Measurements from ENCODE around the gene EDIL3. TPM values are rescaled to one million over a fixed set of nuclear protein-coding genes. Genes with fewer than 3 reads are reported as not detected.
"Not testable (repeated sequence)": the region's sequence is repeated elsewhere in the genome, so short reads cannot be mapped to it uniquely, and the experiment has no call there.

The EDIL3 gene
- total RNA-seq, 1 donor from 2014 or later = 6.8 TPM

DNA sequence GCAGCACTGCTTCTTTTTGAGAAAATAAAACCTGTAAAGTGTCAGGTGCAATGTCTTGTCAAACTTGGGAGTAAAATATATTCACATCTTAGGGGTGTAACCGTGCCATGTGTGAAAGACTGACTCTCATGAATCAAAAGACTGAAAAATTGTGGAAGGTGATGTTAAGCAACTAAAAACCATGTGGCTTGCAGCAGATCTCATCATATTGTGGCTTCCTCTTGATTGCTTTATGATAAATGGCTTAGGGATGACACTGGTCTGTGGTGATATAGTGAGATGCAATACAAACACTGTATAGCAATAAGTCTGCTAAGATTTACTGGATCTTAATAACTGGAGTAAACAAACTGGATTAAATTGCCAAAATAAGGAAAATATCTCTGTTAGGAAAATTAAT is 321.6 kb downstream of the EDIL3 start:
- no peak for DNase-seq (ENCODE audit: low spot score)

DNA sequence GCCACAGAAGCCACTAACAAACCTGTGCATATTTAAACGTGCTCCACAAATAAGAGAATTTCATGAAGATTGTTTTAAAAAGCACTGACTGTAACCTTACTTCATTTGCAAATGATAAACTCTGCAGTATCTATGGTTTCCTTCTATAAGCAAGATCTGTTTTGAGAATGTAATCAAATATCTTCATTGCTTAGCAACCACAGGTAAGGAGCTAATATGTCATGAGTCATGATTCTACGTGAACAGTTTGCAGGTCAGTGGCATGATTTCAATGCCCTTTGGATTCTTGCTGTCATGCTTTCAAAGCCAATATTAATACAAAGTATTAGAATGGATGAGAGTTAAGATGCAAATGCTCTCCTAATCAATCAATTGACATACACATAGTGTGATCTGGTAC is 325.0 kb downstream of the EDIL3 start:
- no peak for DNase-seq (ENCODE audit: low spot score)

DNA sequence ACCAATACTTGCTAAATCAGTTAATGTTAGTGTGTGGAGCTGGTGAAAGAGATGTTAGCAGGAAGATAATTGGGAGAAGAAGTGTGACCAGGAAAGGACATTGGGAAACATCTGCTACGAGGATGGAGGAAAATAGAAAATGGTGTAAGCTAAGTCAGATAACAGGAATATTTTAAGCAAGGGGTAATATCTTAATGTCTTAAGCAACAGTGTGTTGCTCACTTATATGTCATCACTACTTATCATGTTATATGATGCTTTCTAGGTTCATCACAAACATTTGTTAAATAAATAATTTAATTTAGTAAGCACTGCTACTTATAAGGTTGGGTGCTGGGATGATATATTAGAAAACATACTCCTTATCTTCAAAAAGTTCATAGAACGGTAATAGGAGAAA is 326.1 kb downstream of the EDIL3 start:
- no peak for DNase-seq (ENCODE audit: low spot score)

DNA sequence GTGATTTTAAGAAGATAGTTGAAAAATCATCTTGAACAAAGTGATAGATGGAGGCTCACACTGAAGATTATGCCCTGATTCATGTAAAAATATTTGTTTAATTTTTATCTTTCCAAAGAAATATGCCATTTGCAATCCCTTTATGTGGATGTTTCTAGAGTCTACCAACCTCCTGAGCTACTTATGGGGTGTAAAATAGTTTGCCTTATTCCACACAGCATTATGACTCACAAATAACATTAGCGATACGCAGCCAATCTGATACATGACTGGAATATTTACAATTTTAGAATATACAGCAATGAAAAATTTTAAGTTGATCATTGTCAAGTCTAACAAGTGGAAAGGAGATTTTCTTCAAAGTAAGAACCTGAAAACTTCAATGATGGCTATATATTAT is 327.5 kb downstream of the EDIL3 start:
- no peak for DNase-seq (ENCODE audit: low spot score)

DNA sequence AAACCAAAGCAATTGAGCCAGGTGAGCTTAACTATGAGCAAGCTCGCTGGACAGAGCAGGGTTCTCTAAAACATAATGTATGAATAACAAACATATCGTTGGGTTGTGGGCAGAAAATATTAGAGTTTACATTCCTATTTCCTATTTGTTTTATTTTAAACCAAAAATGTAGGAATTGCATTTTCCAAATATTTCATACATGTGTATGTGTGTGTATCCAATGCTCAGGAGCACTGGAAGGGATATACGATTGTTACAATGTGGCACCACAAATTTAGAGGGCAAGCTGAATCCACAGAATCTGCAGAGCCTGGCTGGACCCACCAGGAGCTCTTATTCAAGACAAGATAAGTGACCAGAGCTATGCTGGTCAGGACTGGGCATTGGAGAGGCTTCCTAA is 338.7 kb downstream of the EDIL3 start:
- no peak for DNase-seq (ENCODE audit: low spot score)

DNA sequence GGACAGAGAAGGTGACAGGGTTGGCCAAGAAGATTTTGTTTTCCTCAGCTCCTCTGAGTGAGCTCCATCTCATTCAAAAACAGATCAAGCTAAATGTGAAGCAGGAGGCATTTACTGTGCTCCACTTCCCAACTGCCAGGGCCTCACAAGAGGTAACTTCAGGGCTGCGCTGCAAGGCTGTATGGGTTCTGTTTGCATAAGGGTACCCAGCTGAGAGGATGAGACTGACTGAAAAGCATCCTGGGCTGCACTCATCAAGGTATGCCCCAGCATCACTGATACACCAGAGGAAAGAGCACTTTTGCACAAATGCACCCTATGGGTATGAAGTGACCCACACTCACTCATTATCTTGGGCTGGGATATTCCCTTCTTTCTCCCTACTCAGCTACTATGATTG is 347.8 kb downstream of the EDIL3 start:
- DNase-seq (ENCODE audit: low spot score) = no peak

DNA sequence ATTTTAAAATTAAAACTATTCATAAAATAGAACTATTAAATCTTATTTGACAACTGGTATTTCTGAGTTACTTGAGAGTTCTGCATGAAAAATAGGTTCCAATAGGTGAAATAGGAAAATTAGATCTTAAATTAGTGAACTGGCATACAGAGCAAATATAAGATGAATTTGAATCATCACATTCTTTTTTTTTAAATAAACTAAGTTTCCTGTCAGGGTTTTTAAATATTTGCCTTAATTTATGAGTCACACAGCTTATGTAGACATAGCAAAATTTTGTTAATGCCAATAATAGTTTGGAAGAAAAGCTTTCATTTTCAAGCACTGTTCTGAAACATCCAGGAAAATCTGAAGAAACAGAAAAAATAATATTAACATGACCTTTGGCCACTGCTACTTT is 352.4 kb downstream of the EDIL3 start:
- no peak for DNase-seq (ENCODE audit: low spot score)

DNA sequence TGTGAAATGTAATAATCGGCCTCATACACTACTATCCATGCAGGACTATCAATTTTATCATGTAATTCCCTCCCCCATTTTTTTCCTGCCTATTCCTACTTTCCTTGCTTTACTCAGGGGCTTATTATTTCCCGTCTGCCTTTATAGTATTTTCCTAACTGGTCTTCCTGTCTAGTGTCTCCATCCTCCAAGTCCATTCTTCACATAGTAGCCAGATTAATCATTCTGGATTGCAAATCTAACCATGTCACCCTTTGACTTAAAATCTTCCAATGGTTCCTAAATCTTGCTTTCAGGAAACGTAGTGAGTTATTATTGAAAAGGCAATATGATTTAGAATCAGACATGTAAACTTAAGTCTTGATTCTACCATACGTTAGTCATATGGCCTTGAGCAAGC is 356.6 kb downstream of the EDIL3 start:
- no peak for DNase-seq (ENCODE audit: low spot score)

DNA sequence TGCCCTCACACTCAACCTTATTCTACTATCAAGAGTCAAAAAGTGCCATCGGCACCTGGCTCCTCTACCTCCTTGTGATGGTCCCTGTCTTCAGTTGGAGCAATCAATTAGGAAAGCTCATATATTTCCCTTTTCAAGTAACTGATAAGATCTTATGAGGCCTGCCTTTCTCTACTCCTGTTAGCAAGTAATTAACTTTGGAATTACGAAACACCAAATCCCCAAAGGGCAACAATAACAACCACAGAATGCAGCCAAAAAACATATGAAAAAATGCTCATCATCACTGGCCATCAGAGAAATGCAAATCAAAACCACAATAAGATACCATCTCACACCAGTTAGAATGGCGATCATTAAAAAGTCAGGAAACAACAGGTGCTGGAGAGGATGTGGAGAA is 366.2 kb downstream of the EDIL3 start:
- DNase-seq (ENCODE audit: low spot score) = not testable (repeated sequence)

DNA sequence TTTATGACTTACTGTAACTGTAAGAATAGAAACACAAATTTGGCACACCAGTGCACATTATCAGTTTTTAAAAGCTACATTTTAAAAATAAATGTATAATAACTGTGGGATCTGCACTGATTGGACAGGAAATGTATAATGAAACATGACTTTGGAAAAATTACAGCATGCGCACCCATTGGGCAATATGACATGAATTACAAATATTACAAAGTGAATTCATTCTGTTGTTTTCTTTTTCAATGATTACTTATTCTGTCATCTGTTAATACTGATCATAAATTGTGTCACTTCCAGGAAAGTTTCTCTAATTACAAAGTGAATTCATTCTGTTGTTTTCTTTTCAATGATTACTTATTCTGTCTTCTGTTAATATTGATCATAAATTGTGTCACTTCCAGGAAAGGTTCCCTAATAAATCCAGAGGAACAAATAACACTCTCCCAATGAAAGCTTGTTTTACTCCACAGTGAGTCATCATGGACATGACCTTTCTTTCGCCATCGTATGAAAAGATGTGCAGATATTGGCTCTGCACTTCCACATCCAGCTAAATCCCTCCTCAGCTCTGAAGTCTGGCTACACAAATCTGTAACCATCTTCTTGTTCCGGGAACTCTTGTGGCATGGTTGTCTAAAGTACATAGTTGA is 367.0 kb downstream of the EDIL3 start:
- no peak for DNase-seq (ENCODE audit: low spot score)

DNA sequence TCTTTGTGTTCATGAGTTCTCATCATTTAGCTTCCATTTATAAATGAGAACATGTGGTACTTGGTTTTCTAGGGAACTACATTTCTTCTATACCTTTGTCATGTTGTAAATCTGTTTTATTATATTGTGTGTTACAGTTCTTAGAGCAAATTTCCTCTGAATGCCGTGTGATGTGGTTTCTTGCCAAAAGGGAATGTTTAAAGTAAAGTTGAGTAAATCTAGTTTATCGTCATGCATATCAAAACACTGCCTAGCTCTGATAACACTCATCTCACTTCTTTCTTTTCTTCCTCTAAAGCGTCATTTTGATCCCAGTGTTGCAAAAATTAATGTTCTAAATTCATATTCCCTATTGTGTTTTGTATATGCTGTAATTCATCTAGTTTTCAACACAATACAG is 368.6 kb downstream of the EDIL3 start:
- no peak for DNase-seq (ENCODE audit: low spot score)

DNA sequence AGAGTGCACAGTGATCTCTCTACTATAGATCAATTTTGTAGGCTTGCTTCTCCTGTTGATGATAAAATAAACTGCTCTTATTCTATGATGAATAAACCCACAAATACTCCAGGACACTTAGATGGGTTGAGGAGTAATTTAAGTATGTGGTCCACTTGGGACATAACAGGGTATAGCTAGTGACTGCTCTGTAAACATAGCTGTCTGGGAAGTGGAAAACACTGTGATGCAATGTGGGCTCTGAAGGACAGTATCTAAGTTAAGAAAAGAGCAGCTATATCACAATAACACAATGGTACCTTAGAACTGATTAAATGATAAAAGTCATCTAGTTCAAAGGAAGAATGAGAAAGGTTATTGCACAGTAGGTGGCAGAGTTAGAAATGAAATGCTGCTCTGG is 369.7 kb downstream of the EDIL3 start:
- no peak for DNase-seq (ENCODE audit: low spot score)

DNA sequence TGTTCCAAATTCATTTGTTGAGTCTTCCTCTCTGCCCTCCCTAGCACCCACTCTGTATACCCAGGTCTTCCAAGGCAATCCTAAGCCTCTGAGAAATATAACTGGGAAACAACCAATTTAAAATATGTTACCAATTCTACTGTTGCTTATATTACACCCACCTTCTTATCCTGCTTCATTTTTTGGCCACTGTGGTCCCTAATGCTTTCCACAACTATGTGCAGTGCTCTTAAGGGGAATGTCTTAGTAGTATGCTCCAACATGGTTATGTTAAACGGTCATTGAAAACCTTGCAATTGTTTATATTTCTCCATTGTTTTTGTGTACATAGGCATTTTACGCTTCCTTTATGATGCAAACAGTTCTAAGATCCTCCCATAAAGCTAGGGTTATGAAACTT is 390.9 kb downstream of the EDIL3 start:
- no peak for DNase-seq (ENCODE audit: low spot score)

DNA sequence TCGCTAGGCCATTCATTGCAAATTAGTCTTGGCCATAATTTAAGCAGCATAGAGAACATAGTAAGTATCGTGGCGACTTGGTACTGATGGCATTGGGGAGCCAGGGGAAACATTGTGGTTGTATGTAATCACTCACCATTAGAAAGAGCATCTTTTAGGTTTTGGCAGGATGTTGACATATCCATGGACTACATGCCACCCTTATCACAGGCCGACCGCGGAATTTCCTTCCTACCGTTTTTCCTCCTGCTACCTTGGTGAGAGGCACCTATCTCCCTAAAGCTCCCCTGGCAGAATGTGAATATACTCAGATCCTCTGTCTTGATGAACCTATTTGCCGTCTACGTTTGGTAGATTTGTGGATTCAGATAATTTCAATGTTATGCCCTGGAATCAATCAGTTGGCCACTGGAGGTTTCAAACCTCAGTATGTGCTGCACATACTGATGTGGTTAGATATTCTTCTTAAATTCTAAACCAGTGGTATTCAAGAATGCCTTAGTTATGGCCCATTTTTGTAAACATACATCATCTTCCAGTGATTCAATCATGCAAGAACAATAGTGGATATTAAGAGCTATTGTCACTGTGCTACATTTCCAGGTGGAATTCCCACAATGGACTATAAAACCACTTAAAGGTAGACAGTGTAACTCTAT is 393.0 kb downstream of the EDIL3 start:
- no peak for DNase-seq (ENCODE audit: low spot score)

DNA sequence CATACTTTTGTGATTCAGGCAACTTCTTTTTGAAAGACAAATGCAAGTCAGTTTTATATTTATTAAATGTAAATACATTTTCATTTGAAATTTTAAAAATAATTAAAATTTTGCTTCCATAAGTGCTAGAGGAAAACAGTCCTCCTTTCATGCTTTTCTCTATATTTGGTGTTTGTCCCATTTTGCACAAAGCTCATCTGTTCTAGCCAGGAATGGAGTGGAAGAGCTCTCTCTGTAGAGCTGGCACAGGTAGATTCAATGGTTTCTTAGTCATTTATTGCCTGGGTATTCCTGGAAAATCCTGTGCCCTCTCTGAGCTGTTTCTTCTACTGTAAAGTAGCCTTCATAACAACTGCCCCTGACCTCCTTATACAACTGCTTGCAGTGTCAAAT is 396.4 kb downstream of the EDIL3 start:
- DNase-seq (ENCODE audit: low spot score) = no peak

DNA sequence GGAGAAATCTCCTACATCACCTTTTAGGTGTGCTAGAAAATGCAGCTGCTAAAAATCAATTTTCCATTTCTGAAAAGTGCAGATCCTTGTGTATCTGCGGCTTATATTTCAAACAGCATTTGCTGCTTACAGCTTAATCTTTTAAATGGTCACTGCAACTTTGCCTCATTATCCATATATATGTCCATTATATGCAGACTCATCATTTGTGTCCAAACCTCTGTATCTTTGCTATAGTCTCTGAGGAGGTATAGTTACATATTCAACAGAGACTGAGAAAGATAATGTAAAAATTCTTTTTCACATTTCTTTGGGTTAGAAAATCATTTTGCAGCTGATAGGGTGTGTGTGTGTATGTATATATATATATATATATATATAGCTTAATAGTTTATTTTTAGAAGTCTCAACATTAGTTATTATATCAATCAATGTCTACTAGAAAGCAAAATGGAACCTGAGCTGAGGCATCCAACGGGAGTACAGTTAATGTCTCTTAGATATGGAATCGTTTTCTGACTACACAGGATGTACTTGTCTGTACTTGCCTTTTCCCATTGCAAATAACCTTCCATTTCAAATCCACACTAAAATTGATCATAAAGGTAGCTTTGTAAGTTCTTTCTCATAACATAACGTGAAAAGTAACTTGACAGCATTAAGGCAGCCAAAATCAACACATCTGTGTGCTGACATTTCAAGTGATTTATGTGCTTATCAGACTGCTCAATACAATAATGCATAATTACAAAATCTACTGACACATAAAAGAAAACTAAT is 397.0 kb downstream of the EDIL3 start:
- DNase-seq (ENCODE audit: low spot score) = no peak

DNA sequence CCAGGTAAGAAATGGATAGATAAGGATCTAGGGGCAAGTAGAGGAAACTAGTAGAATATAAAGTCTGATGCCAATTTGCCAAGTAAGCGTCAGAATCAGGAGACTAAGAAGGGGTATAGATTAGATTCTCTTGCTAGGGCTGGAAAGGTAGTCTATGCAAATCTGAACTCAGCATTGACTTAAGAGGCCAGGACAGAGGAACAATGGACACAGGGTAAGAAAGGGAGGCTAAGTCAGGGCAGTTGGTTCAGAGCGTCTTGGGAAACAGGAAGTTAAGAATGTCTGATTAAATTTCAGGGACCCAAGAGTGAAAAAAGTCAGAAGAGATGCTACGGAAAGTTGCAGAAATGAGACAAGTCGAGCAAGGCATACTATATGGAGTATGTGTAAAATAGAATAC is 400.8 kb downstream of the EDIL3 start:
- DNase-seq (ENCODE audit: low spot score) = no peak

DNA sequence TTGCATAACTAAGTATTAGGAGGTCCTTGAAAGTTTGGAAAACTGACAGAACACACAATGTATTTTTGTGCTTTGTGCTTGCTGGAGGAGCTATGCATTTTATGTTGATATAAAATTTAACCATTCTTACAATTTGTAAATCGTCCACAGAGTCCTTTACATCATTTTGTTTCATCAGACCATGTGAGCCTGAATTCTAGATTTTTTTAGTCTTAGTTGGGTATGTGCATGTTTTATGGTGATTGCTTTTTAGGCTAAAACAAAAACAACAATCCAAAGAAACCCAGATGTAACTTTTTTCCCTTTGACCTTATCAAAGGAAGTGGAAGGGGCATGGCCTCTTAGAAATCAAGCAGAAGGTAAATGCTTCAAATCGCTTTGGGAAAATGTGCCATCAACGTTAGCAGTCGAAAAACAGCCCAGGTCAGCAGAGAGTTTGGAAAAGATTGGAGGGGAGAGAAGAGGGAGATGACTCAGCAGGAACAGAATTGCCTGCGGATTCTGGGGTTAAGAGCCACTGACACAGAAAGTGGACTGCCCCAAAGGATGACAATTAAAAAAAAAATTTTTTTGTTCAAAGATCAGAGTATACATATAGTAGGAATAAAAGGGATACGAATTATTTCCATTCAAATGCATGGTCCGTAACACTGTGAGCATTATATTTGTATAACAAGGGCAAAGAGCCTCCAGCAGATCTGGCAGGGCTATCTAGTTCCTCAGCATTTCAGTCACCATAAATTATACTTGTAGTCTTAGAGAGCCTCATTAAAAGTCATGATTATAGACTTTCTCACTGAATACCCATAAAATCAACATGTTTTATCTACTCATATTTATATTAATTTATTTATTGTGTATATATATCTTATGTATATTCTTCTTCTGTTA is 410.5 kb downstream of the EDIL3 start:
- DNase-seq (ENCODE audit: low spot score) = no peak

DNA sequence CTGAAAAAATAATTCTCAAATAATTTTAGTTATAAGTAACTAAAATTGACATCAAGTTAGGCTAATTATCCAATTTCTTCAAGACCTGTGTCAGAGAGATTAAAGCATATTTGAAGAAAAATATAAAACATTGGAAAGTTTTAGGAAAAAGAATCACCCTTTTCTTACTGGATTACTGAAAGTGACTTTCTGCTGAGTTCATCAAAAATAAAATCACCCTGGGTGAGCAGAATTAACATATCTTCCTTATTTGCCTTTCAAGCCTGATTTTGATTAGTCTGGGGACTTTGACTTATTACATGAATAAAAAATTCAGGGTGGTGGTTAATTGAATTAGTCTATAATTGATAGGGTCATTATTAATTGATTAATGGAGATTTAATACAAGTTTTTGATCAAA is 411.8 kb downstream of the EDIL3 start:
- DNase-seq (ENCODE audit: low spot score) = no peak

DNA sequence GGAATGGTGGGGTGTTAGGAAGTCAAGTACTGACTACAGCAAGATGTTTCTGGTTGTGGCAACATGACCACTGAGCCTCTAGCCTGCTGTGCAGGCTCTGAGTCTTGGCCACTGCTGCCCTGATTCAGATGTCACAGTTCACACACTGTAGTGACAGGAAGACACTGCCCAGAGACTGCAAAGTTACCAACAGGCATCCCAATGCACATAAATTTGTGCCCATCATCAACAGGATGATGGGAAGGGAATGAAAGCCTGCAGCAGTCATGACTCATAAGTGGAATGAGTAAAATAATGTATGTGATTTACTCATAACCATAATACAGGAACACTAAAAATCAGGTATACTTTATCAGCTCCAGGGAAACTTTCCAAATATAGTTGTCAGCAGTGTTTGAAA is 412.4 kb downstream of the EDIL3 start:
- no peak for DNase-seq (ENCODE audit: low spot score)

DNA sequence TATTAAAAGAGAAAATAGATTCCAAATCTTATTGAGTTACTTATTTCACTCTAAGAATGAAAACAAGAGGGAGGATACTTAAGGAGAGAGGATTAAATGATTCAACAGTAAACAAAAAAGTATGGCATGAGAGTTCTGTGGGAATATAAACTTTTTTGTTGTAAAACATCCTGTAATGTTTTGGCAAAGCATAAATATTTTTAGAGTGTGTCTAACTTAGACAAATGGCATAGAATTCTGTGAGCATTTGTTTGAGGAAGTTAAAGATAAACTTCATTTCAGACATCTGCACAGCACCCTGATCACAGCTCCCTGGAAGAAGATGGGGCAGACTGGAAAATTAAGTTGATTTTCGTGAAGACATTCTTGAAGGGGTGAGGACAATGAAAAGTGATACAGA is 417.3 kb downstream of the EDIL3 start:
- no peak for DNase-seq (ENCODE audit: low spot score)

DNA sequence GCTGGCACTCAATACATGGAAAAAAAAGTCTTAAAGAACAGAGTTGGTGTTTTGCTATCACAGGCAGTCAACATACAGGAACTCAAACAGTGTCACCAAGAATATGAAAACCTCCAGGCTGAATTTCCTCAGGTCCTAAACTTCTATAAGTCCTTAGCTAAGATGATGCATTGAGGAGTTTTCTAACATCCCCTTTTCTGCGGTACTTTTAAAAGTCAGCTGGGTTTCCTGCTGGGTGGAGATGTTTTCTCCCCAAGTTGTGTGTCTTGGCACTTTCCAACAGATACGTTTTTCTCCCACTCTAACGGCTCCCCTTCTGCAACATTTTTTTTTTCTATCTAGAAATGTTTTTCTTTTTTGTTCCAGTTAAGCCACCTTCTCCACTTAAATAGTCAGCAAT is 419.2 kb downstream of the EDIL3 start:
- no peak for DNase-seq (ENCODE audit: low spot score)

Data from ureter (tissue), 1 donor.